ENCODE data around the gene NINJ1. TPM values are rescaled to one million over a fixed set of nuclear protein-coding genes. Genes with fewer than 3 reads are reported as not detected.
A peak's percentile ranks its signal among the peaks of the same experiment; 100 is the strongest.

Gene NINJ1
- total and polyA plus RNA-seq, 2 of the 13 experiments (the other 11 are each of a cell fraction or from before 2014, with no cell fraction given) = 81.2 to 92.1 TPM

DNA sequence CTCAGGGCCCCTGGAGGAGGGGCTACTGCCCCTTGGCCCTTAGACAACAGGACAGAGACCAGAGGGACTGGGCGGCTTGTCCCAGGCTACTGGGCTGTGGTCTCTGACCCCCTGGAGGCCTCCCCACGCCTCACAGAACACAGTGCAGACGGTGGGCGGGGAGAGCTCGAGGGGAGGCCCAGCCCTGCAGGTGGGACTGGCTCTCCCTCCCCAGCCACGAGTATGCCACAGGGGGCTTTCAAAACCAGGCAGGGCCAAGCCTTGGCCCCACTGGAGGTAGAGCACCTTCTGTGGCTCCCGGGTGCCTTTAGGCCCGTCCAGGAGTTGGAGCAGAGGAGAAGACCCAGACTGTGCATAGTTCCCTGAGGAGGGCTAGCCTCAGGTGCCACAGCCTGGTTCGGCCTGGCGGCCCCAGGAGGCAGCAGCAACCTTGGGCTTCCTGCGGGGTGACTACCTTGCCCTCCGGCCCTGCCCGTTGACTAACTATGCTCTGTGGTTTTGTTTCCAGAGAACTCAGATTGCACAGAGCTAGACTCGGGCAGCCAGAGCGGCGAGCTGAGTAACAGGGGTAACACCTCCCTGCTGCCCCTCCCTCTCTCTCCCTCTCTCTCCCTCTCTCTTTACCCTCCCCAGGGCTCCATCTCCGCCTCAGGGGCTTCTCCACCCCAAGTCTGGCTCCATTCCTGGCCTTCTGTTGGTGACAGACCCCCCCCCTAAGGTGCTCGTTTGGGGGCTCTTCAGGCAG, 22.5 kb downstream of the NINJ1 start (continued):
- TF ChIP-seq DZIP1 (CRISPR knock-in tag; IDR thresholded peaks at IDR 0.05) (no peak), ZNF580 (CRISPR knock-in tag; IDR thresholded peaks at IDR 0.05; ENCODE audit: borderline replicate concordance, low read depth) (no peak), NFKBIZ (CRISPR knock-in tag; IDR thresholded peaks at IDR 0.05) (no peak), GMEB1 (CRISPR knock-in tag; IDR thresholded peaks at IDR 0.05; ENCODE audit: borderline replicate concordance) (no peak), ZNF768 (CRISPR knock-in tag; IDR thresholded peaks at IDR 0.05) (peak; percentile 55; the same call in 1 of the 2 replicates), SMYD3 (CRISPR knock-in tag; IDR thresholded peaks at IDR 0.05) (no peak), ZNF431 (CRISPR knock-in tag; IDR thresholded peaks at IDR 0.05; ENCODE audit: borderline replicate concordance, low read depth) (no peak), ZFX (CRISPR knock-in tag; IDR thresholded peaks at IDR 0.05; ENCODE audit: low read depth) (peak; percentile 11; the same call in 1 of the 2 replicates), MTERF4 (CRISPR knock-in tag; IDR thresholded peaks at IDR 0.05) (no peak), ZNF232 (CRISPR knock-in tag; IDR thresholded peaks at IDR 0.05; ENCODE audit: borderline replicate concordance) (no peak), ZNF724P (CRISPR knock-in tag; IDR thresholded peaks at IDR 0.05; ENCODE audit: borderline replicate concordance) (no peak), ZNF432 (CRISPR knock-in tag; IDR thresholded peaks at IDR 0.05; ENCODE audit: borderline replicate concordance) (no peak)
- TF ChIP-seq, protein P1, sequence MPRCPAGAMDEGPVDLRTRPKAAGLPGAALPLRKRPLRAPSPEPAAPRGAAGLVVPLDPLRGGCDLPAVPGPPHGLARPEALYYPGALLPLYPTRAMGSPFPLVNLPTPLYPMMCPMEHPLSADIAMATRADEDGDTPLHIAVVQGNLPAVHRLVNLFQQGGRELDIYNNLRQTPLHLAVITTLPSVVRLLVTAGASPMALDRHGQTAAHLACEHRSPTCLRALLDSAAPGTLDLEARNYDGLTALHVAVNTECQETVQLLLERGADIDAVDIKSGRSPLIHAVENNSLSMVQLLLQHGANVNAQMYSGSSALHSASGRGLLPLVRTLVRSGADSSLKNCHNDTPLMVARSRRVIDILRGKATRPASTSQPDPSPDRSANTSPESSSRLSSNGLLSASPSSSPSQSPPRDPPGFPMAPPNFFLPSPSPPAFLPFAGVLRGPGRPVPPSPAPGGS (CRISPR knock-in tag; IDR thresholded peaks at IDR 0.05) = no peak
- TF ChIP-seq, protein P2, sequence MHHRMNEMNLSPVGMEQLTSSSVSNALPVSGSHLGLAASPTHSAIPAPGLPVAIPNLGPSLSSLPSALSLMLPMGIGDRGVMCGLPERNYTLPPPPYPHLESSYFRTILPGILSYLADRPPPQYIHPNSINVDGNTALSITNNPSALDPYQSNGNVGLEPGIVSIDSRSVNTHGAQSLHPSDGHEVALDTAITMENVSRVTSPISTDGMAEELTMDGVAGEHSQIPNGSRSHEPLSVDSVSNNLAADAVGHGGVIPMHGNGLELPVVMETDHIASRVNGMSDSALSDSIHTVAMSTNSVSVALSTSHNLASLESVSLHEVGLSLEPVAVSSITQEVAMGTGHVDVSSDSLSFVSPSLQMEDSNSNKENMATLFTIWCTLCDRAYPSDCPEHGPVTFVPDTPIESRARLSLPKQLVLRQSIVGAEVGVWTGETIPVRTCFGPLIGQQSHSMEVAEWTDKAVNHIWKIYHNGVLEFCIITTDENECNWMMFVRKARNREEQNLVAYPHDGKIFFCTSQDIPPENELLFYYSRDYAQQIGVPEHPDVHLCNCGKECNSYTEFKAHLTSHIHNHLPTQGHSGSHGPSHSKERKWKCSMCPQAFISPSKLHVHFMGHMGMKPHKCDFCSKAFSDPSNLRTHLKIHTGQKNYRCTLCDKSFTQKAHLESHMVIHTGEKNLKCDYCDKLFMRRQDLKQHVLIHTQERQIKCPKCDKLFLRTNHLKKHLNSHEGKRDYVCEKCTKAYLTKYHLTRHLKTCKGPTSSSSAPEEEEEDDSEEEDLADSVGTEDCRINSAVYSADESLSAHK (CRISPR knock-in tag; IDR thresholded peaks at IDR 0.05; ENCODE audit: borderline replicate concordance) = no peak
